Kidney epithelial cell (primary cell): ENCODE measurements around the gene MUC4. TPM values are rescaled to one million over a fixed set of nuclear protein-coding genes. Genes with fewer than 3 reads are reported as not detected.
"Not testable (repeated sequence)": the region's sequence is repeated elsewhere in the genome, so short reads cannot be mapped to it uniquely, and the experiment has no call there.

Experiments used
- DNase-seq: peaks from one replicate; pipeline ENCODE4 v3.0.0-alpha.2; 2010; ENCODE audit warnings: low read depth
- H3K27me3 ChIP-seq: 2 replicates; pipeline ENCODE4 v1.6.0; 2011; ENCODE audit warnings: low read length; ENCODE audit not compliant: control insufficient read depth, insufficient read depth
- H3K36me3 ChIP-seq: 2 replicates; pipeline ENCODE4 v1.5.1; 2011; ENCODE audit warnings: low read length; ENCODE audit not compliant: control insufficient read depth, insufficient read depth
- H3K4me3 ChIP-seq: 2 replicates; pipeline ENCODE4 v1.5.1; 2011; ENCODE audit warnings: low read depth, mild to moderate bottlenecking, control low read depth, low read length
- CTCF ChIP-seq: IDR thresholded peaks from 2 replicates; pipeline ENCODE4 v1.5.1; 2011; ENCODE audit warnings: mild to moderate bottlenecking, moderate library complexity, low read length, control low read depth, inconsistent platforms; ENCODE audit not compliant: insufficient read depth, poor library complexity, severe bottlenecking
- total RNA-seq: library from RNA; depleted of rRNA; stranded (reverse); fragments of >200 nt; gene quantifications from 2 replicates; pipeline ENCODE4 v1.2.3, GENCODE V29; 2015

The MUC4 gene
- total RNA-seq, 1 donor from 2014 or later: 6.9 TPM

- H3K27me3 ChIP-seq: no peaks in the 10 kb centered on the region
- DNase-seq: no peak
- no peak for TF ChIP-seq CTCF
- H3K36me3 ChIP-seq: no peaks in the 10 kb centered on the region
- H3K4me3 ChIP-seq: no peak overlapping the region
Measured at GRCh38 chr3:195828762-195829161, 17.0 kb upstream of the MUC4 start.

- Histone ChIP-seq H3K4me3 (no peak overlapping the region), H3K27me3 (peaks cover 2% of the 10 kb centered on the region), H3K36me3 (no peaks in the 10 kb centered on the region)
- no peak for DNase-seq
- TF ChIP-seq CTCF: no peak
Measured at GRCh38 chr3:195825857-195826804, 14.4 kb upstream of the MUC4 start.

- Histone ChIP-seq H3K4me3 (no peak overlapping the region), H3K27me3 (peaks cover 2% of the 10 kb centered on the region), H3K36me3 (no peaks in the 10 kb centered on the region)
- TF ChIP-seq CTCF: no peak
- DNase-seq: no peak
Measured at GRCh38 chr3:195825191-195825588, 13.5 kb upstream of the MUC4 start.

- not testable (repeated sequence) for H3K4me3 ChIP-seq, H3K27me3 ChIP-seq, H3K36me3 ChIP-seq, DNase-seq
Measured at GRCh38 chr3:195824425-195825190, 12.9 kb upstream of the MUC4 start.

GRCh38 chr3:195823999-195824398 lies 12.3 kb upstream of the MUC4 start:
- DNase-seq: no peak

More at GRCh38 chr3:195823999-195824398, 12.3 kb upstream of the MUC4 start:
- Histone ChIP-seq H3K36me3 (no peaks in the 10 kb centered on the region), H3K27me3 (peaks cover 2% of the 10 kb centered on the region), H3K4me3 (no peak overlapping the region)
- no peak for TF ChIP-seq CTCF
